ENCODE measurements around the gene POLR3H. TPM values are rescaled to one million over a fixed set of nuclear protein-coding genes. Genes with fewer than 3 reads are reported as not detected.
"Not testable (repeated sequence)": the region's sequence is repeated elsewhere in the genome, so short reads cannot be mapped to it uniquely, and the experiment has no call there.

POLR3H gene
- polyA plus RNA-seq, 1 donor: 30.5 TPM

DNA sequence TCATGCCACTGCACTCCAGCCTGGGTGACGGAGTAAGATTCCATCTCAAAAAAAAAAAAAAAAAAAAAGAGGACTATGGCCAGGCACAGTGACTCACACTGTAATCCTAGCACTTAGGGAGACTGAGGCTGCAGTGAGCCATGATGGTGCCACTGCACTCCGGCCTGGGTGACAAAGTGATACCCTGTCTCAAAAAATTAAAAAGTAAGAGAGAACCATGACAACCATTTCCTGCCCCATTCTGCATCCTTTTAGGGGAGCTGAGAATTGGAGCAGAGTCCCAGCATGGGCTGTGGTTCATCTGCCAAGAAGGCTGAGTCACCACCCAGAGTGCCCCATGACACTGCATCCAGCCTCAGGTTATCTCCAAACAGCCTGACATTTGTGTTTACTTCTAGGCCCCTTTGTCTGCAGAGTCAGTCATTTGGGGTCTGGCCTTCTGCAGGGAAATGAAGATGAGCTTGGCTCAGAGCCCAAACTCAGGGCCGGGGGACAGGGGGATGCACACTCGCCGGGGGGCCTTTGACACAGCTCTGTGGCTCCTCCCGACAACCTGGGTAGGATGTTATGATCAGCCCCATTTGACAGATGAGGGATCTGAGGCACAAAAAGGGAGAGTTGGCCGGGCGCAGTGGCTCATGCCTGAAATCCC is 21.3 kb upstream of the POLR3H start:
- no peak for DNase-seq

DNA sequence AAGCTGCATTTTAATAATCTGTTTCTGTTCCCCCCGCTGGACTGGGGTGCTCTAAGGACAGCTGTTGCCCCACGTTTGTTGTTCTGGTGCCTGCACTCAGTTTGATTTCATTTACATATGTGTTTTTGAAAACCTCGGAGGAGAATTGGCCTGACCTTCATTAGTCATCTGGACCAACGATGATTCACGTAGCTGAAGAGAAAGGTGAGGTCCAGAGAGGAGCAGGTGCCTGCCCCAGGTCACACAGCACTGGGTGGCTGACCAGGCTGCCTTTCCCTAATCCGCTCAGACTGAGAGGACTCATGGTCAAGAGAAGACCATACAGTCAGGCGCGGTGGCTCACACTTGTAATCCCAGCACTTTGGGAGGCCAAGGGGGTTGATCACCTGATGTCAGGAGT is 20.3 kb upstream of the POLR3H start:
- no peak for DNase-seq

DNA sequence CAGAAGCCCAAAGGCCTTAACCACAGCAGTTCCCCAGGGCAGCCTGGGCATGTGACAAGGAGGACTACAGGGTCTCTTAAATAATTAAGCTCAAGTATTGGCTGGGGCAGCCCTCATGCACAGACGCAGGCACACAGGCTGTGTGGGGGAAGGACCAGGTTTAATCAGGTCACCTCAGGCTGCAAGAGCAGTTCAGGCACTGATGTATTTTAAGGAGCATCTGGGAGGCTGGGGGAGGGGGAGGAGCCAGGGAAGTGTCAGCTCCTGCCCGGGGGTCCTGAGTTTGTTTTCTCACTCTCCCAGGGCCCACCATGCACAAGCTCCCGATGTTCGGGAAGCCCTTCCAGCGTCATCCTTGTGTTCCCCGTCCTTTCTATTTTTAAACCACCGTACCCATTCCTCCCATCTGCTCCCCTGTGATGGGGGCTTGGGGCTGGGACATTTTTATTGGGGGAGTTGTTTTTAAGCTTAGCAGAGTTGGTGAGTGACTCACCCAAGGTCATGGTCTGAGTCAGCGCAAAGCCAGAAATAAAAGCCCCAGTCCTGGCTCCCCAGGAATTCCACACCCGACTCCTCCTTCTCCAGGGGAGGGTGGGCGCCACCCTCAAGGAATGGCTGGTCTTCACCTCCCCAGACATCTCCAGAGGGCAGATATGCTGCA is 18.9 kb upstream of the POLR3H start:
- no peak for DNase-seq

DNA sequence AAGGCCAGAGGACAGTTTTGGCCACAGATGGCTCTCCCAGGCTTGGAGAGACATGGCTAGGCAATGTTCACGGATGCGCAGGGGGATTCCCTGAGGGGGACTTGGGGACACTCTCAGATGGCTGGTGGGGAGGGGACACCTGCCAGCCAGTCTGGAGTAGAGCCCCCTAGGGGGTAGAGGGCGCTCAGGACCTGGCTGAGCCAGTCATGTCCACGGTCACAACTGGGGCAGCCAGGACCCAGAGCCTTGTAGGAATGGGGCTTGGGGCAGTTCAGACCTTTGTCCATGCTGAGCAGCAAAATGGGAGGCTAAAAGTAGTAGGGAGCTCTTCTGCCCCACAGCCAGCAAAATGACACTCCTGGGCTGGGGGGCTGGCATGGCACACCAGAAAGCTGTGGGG is 18.2 kb upstream of the POLR3H start:
- no peak for DNase-seq

DNA sequence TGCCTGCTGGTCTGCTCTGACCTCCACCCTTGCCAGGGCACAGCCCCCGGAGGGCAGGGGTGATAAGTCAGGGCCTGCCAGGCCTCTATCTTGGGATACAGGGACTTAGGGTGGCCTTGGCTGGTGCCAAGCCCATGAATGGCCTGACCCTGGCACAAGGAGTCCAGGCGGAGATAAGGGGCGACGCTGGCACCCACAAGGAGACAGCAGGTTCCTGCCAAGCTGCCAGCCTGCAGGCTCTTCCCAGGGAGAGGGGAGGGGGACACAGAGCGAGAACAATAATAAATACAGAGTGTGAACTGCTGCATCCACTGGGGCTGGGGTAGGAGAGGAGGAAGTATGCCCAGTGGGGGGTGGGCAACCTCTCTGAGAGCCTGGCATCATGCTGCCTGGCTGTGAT is 17.5 kb upstream of the POLR3H start:
- DNase-seq: no peak

DNA sequence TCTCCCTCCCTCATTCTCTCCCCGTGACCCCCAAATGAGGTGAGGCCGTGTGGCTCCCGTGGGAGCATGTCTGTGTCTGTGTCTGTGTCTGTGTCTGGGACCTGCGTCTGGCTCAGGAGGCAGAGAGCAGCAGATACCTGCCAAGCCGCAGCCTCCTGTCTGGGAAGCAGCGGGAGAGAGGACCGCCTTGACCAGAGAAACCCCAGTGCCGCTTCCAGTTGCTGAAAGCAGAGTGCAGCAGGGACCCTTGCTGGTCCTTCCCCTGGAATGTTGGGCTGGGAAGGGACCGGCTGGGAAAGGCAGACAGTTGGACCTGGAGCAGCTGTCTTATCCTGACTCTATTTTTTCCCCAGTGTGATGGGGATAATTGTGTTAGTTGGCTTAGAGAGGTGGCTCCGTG is 17.1 kb upstream of the POLR3H start:
- no peak for DNase-seq

DNA sequence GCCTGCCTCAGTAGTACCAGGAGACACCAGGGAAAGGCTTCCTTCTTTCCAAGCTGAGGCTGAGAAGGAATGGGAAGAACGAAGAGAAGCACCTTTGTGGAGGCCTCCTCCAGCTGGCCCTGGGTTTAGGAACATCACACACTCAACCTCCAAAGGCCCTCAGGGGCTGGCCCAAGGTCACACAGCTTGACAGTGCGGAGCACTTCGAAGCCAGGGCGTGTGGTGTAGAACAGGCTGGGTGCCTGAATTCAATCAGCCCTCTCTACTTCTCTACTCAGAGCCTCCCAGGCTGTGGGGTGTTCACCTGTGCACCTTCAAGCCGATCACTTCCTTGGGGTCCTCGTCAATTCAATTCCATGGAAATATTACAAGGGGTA is 15.8 kb upstream of the POLR3H start:
- no peak for DNase-seq

DNA sequence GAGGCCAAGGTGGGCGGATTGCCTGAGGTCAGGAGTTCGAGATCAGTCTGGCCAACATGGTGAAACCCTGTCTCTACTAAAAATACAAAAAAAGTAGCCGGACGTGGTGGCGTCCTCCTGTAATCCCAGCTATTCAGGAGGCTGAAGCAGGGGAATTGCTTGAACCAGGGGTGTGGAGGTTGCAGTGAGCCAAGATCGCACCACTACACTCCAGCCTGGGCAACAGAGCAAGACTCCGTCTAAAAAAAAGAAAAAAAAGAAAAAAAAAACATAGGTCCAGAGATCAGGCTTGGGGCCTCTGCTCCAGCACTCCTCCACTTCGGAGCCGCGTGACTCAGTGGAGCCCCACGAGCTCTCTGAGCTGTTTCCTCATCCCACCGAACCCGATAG is 14.0 kb upstream of the POLR3H start:
- not testable (repeated sequence) for DNase-seq

DNA sequence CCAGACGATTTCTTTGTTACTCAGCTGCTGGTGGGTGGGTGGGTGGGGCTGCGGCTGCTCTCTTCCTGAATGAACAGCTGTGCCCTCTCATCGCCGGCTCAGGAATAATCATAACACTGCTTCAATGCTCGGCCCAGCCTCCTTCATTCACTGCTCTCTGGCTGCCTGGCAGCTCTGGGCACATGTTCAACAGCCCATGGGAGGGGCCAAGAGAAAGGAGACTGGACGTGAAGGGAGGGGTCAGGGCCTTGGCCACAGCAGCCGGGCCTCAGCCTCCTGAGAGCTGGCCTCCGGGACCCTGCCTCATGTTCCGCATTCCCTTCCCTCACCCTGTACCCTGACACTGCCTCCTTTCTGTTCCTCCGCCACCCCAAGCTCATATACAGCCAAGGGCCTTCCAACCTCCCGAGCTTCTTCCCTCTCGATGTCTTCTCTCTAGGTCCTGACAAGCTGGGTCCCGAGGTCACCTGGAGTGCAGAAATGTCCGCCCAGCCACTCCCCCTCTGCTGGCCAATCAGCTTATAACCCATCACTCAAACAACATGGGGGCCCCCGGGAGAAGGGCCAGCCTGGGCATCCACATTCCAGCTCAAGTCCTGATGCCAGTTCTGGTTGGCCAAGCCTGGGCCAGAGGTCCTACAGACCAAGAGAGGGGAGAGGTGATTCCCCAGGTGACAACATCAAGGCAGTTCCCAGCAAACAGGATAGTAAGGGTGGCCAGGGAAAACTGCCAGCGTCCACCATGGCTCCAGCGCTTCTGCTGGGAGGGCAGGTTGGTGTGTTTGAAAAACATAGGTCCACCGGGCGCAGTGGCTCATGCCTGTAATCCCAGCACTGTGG is 13.4 kb upstream of the POLR3H start:
- DNase-seq: no peak

DNA sequence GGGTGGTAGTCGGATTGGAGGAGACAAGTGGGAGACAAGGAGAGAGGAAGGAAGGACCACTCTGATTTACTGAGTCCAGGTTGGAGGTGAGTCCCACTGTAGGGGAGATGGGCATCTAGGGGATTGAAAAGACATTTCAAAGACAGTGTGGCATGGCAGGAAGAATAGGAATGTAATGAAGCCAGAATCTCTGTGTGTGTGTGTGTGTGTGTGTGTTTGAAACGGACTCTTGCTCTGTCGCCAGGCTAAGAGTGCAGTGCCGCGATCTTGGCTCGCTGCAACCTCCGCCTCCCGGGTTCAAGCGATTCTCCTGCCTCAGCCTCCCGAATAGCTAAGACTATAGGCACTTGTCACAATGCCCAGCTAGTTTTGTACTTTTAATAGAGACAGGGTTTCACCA is 12.3 kb upstream of the POLR3H start:
- DNase-seq: no peak

DNA sequence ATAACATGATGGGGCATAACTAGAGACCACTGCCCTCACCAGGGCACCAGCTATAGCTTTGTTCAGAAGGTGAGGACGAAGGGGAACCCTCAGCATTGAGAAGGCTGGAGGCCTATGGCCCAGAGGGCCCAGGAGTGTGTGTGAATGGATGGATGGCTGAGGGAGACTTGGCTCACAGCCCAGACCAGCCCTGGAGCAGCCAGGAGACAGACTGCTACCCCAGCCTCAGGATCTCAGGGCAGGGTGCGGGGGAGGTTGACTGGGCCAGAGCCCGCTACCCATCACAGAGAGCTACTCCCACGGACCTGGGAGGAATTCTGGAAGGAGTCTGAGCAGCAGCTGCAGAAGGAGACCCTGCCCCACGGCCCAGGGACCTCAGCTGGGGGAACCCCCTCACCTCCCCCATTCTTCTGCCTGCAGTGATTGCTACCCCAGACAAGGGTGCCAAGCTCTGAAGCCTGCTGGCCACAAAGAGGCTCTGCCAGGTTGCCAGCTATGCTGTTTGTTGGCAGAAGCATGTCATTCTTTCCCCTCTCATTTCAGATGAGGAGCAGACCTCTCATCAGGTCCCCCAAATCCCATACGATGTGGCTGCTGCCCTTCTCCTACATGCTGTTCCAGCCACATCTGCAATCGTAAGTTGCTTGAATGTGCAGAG is 11.2 kb upstream of the POLR3H start:
- DNase-seq: no peak

DNA sequence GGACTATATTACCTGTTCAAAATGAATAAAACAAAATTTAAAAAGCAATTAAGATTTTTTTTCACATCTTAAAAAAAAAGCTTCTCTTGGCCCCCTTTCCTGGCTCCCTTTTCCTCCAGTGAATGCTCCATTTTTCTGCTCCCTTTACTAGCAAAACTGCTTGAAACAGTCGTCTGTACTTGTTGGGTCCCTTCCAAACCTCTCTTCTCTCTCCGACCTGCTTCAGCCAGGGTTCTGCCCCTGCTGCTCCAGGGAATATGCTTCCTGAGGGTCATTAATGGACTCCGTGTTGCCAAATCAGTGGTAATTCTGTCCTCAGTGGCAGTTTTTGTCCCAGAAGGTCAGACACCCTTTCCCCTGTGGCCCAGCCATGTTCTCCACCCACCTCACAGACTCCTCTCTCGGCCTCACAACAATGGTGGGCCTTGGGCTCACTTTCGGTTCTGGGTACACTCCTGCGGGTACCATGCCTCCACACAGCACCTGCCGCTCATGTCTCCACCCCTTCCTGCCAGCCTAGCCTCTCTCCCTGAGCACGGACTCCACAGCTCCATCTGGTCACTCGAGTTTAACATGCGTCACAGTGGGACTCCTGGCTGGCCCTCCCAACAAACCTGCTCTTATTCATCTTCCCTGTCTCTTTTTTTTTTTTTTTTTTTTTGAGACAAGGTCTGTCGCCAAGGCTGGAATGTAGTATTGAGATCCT is 7.8 kb upstream of the POLR3H start:
- no peak for DNase-seq

DNA sequence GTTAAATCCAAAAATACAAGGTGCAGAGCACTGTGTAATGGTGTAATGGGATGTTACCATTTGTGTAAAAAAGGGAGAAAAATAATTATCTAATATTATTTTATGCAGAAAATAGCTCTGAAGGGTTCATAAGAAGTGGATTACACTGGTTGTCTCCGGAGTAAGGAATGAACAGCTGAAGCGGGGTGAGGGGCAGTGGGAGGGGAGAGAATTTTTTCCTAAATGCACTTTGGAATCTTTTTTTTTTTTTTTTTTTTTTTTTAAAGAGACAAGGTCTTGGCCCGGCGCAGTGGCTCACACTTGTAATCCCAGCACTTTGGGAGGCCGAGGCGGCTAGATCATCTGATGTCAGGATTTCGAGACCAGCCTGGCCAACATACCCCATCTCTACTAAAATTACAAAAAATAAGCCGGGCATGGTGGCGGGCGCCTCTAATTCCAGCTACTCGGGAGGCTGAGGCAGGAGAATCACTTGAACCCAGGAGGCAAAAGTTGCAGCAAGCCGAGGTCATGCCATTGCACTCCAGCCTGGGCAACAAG is 6.8 kb upstream of the POLR3H start:
- DNase-seq: no peak

DNA sequence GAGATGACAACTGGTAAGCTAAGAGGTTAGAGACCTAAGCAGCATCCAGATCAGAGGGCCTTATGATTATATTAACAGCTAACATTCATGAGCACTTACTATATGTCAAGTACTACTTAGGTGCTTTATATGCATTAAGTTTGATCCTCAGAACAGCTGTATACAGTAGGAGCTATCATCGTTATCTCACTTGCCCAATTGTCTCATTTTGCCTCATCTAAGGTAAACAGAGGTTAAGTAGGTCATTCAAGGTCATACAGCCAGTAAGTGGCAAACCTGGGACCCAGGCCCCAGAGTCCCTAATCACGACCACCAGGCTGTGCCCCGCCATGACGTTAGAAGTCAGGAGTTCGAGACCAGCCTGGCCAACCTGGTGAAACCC is 4.6 kb upstream of the POLR3H start:
- no peak for DNase-seq

DNA sequence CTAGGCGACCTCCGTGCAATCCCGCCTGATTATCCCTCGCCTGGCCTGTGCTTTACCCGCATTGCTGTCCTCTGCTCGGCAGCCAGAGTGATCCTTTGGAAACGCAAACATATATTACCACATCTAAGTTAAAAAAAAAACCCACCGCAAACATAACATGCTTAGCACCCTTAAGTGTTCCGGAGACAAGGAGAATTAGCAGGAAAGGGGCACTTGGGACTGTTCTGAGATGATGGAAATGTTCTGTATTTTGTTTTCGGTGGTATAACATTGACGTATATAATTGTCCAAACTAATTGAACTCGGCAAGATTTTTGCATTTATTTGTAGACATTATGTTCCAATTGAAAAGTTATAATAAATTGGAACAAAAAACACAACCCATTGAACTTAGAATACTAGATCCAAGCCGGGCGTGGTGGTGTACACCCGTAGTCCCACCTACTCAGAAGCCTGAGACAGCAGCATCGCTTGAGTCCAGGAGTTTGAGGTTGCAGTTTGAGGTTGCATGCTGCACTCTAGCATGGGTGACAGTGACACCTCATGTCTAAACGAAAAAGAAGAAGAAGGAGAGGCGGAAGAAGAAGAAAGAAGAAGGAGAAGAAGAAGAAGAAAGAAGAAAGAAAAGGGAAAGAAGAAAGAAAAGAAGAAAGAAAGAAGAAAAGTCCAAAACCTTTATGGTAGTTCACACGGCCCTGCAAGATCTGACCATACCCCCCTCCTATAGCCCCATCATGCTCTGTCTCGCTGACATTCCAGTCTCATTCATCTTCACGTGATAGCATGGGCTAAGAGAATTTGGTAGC is 604 bp upstream of the POLR3H start:
- no peak for DNase-seq

DNA sequence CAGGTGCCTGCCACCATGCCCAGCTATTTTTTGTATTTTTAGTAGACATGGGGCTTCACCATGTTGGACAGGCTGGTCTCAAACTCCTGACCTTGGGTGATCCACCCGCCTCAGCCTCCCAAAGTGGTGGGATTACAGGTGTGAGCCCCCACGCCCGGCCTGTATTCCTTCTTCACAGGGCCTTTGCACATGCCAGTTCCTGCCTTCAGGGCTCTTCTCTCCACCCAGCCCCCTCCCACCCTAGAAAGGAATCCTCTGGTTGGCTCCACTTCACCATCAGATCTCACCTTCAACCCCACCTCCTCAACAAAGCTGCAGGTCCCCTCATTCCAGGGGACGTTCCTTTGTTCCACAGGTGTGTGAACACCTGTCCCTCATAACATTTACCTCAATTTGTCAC is 2.0 kb downstream of the POLR3H start:
- DNase-seq: no peak

DNA sequence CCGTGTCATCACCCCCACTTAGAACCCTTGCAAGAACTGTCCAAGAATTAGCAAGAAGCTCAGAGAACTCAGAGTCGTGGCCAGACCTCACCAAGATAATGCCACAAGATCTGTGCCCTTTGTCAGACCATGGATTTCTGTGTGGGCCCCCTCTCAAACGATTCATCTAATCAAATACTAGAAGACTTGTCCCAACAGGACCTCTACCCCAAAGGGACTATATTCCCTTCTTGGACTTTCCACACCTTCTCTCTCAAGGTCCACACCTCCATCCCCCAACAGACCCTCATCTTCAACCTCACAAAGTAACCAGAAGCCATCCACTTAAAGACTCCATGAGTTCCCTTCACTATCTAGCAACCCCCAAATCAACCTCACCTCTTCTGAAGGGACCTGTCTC is 2.8 kb downstream of the POLR3H start:
- no peak for DNase-seq

DNA sequence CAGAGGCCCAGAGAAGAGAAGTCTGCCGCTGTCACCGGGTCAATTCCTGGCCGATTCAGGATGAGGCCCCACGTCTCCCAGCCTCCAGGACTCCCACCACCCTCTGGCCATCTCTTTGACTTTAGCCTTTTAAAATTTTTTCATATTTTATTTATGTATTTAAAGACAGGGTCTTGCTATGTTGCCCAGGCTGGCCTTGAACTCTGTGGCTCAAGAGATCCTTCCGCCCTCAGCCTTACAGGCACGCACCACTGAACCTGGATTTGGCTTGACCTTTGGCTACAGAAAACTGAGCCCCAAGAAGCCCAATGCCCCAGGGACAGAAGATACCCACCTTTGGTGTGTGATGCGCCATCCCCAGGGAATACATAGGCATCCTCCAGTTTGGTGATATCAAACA is 3.9 kb downstream of the POLR3H start:
- no peak for DNase-seq

DNA sequence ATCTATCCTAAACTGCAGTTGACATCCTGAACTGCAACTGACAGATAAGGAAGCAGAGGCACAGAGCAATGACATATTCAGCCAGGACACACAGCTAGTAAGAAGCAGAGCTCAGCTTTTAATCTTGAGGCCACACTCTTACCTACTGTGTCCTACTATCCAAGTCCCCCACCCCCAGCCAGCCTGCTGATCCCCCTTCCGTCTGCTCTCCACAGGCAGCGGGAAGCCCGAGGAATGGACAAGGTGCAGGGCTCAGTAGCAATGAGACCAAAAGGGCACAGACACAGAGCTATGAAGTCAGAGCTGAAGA is 4.3 kb downstream of the POLR3H start:
- no peak for DNase-seq

DNA sequence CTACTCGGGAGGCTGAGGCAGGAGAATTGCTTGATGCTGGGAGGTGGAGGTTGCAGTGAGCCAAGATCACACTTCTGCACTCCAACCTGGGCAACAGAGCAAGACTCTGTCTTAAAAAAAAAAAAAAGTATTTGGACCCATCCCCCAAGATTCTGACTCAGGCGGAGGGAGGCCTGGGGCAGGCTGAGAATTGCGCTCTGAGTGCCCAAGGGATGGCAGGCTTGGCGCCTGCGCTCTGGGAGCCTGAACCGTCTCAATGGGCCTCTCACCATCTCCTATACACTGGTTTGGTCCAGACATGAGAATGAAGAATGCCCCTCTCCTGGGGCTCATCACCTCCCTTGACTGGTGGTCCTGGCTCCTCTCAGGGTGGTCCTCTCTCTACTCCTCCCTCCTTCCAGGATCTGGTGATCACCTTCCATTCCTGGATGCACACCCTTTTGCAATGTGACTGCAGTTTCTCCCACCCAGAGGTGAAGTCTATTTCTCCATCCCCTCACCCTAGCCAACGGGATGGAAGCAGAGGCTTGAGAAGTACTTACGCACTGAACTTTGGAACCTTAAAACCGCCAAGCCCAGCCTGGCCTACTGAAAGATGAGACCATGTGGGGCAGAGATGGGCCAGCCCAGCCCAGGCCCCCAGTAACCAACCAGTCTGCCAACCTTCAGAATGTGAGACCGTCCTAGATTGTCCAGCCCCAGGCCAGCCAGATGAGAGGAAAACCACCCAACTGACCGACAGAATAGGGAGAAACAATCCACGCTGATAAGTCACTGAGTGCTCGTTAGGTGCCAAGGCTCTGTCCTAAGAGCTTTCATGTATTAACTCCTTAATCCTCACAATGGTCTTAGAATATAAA is 4.9 kb downstream of the POLR3H start:
- DNase-seq: no peak
